Measurements from ENCODE around the gene SLC4A1.

DNA sequence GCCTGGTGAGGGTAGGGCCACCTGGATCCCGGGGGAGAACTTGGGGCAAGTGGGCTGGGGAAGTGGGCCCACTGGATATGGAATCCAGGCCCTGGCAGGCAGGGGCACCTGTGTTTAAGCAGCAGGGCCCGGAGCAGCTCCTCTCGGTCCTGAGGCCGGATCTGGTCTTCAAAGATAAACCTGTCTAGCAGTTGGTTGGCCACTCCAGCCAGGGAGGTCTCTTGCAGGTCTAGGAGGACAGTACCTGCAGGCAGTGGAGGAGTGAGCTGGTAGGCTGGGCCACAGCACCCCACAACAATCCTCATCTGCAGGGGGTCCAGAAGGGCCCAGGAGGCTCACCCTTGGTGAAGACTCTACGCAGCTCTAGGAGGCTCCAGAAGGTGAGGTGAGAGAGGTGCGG lies 7.6 kb downstream of the SLC4A1 start:
- TF ChIP-seq, protein P1, sequence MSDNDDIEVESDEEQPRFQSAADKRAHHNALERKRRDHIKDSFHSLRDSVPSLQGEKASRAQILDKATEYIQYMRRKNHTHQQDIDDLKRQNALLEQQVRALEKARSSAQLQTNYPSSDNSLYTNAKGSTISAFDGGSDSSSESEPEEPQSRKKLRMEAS (IDR thresholded peaks at IDR 0.05): no peak
- TF ChIP-seq, protein P2, sequence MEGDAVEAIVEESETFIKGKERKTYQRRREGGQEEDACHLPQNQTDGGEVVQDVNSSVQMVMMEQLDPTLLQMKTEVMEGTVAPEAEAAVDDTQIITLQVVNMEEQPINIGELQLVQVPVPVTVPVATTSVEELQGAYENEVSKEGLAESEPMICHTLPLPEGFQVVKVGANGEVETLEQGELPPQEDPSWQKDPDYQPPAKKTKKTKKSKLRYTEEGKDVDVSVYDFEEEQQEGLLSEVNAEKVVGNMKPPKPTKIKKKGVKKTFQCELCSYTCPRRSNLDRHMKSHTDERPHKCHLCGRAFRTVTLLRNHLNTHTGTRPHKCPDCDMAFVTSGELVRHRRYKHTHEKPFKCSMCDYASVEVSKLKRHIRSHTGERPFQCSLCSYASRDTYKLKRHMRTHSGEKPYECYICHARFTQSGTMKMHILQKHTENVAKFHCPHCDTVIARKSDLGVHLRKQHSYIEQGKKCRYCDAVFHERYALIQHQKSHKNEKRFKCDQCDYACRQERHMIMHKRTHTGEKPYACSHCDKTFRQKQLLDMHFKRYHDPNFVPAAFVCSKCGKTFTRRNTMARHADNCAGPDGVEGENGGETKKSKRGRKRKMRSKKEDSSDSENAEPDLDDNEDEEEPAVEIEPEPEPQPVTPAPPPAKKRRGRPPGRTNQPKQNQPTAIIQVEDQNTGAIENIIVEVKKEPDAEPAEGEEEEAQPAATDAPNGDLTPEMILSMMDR (IDR thresholded peaks at IDR 0.05 in 2 of 3, conservative IDR thresholded peaks at IDR 0.05 in 1 of 3; ENCODE audit: borderline replicate concordance in 1 of 3, insufficient read depth in 1 of 3, low read depth in 2 of 3, low read length in 2 of 3): no peak
- TF ChIP-seq POLR2AphosphoS5 (IDR thresholded peaks at IDR 0.05; ENCODE audit: low read depth, low read length) (no peak), FOSL1 (IDR thresholded peaks at IDR 0.05; ENCODE audit: low read depth) (no peak), EGR1 (IDR thresholded peaks at IDR 0.05; ENCODE audit: low read depth) (no peak)
